Osteocyte (in vitro differentiated cells): ENCODE results near the gene ADCY2. TPM values are rescaled to one million over a fixed set of nuclear protein-coding genes. Genes with fewer than 3 reads are reported as not detected.

Experiments used
- DNase-seq: peaks from one replicate; pipeline ENCODE4 v3.0.0; 2021; ENCODE audit warnings: mixed read lengths; ENCODE audit not compliant: unreplicated experiment; ENCODE audit errors: extremely low spot score
- H3K27ac Mint-ChIP-seq: one replicate; pipeline ENCODE4 v1.8.0; 2021; ENCODE audit warnings: mild to moderate bottlenecking, mixed read lengths; ENCODE audit not compliant: unreplicated experiment
- H3K27me3 Mint-ChIP-seq: one replicate; pipeline ENCODE4 v1.8.0; 2021; ENCODE audit warnings: mixed read lengths; ENCODE audit not compliant: unreplicated experiment
- H3K36me3 Mint-ChIP-seq: one replicate; pipeline ENCODE4 v1.8.0; 2021; ENCODE audit warnings: mixed read lengths; ENCODE audit not compliant: unreplicated experiment
- H3K4me1 Mint-ChIP-seq: one replicate; pipeline ENCODE4 v1.8.0; 2021; ENCODE audit warnings: mixed read lengths; ENCODE audit not compliant: unreplicated experiment
- H3K4me3 Mint-ChIP-seq: one replicate; pipeline ENCODE4 v1.8.0; 2021; ENCODE audit warnings: mild to moderate bottlenecking, moderate library complexity, mixed read lengths; ENCODE audit not compliant: unreplicated experiment
- H3K9me3 Mint-ChIP-seq: one replicate; pipeline ENCODE4 v1.8.0; 2021; ENCODE audit warnings: mixed read lengths; ENCODE audit not compliant: unreplicated experiment
- total RNA-seq: library from RNA; stranded (reverse); gene quantifications from 2 replicates; pipeline ENCODE4 v1.2.1, GENCODE V29; 2021
- TF ChIP-seq, protein P1 (sequence below): fragments of 200-600 bp; sonication (generic); IDR thresholded peaks from 2 replicates; pipeline ENCODE4 v1.5.0; 2021; ENCODE audit warnings: antibody characterized with exemption, mild to moderate bottlenecking, moderate library complexity

ADCY2 gene
- total RNA-seq, 1 donor from 2014 or later = not detected

DNA sequence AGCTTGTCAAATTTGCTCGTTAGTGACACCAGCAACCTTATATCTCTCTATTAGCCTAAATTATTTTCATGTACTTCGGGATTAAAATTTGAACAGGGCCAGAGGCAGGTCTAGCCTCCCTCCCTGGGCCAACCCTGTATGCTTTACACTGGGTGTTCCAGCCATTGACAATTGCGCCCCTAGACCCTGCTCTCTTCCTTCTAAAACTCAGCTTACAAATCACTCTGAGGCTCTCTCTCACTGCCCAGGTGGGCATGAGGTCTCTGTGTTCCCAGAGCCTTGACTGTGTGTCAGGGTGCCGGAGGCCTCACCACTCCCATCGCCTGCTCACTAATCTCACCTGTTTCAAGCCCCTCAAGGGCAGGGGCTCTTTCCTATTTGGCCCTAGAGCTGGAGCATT lies 461.4 kb downstream of the ADCY2 start:
- TF ChIP-seq, protein P1, sequence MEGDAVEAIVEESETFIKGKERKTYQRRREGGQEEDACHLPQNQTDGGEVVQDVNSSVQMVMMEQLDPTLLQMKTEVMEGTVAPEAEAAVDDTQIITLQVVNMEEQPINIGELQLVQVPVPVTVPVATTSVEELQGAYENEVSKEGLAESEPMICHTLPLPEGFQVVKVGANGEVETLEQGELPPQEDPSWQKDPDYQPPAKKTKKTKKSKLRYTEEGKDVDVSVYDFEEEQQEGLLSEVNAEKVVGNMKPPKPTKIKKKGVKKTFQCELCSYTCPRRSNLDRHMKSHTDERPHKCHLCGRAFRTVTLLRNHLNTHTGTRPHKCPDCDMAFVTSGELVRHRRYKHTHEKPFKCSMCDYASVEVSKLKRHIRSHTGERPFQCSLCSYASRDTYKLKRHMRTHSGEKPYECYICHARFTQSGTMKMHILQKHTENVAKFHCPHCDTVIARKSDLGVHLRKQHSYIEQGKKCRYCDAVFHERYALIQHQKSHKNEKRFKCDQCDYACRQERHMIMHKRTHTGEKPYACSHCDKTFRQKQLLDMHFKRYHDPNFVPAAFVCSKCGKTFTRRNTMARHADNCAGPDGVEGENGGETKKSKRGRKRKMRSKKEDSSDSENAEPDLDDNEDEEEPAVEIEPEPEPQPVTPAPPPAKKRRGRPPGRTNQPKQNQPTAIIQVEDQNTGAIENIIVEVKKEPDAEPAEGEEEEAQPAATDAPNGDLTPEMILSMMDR = no peak
- H3K4me1 Mint-ChIP-seq = peaks cover 3% of the 10 kb centered on the region
- H3K27ac Mint-ChIP-seq = no peak overlapping the region
- H3K36me3 Mint-ChIP-seq = peaks cover 21% of the 10 kb centered on the region
- no peaks in the 10 kb centered on the region for H3K27me3 Mint-ChIP-seq
- DNase-seq = peak; percentile 60
- H3K9me3 Mint-ChIP-seq = no peaks in the 10 kb centered on the region
- H3K4me3 Mint-ChIP-seq = no peak overlapping the region

DNA sequence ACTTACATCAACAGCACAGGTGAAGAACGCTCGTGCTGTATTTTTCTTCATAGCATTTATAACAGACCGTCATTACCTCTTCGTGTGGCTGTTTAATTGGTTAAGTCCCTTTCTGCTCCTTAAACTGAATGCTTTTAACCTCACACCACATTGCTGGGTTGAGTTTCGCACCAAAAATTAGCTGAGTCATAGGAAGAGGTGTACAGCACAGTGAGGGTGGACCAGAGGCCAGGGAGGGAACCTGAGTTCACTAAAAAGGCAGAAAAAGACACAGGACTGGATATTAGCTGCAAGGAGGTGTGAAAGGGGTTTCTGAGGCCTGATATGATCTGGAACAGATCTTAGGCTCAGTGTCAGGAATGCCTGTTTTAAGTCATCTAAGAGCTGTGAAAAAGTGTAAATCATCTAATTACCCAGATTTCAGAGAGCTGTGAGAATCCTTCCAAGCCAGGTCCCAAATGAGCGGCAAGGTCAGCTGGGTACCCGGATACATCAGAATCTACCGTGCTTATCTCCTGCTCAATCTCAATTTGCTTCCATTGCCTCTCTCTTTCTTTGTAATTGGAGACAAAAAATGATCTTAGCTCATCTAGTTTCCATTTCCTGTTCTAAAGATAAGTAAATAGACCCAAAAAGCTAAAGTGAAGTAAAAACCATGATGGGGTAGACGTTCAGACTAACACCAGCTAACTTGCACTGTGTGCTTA lies 462.1 kb downstream of the ADCY2 start:
- no peak for DNase-seq
- TF ChIP-seq, protein P1 = no peak
- Mint-ChIP-seq H3K27ac (no peak overlapping the region), H3K9me3 (no peaks in the 10 kb centered on the region), H3K36me3 (peaks cover 21% of the 10 kb centered on the region), H3K27me3 (no peaks in the 10 kb centered on the region), H3K4me3 (no peak overlapping the region), H3K4me1 (no peaks in the 10 kb centered on the region)

DNA sequence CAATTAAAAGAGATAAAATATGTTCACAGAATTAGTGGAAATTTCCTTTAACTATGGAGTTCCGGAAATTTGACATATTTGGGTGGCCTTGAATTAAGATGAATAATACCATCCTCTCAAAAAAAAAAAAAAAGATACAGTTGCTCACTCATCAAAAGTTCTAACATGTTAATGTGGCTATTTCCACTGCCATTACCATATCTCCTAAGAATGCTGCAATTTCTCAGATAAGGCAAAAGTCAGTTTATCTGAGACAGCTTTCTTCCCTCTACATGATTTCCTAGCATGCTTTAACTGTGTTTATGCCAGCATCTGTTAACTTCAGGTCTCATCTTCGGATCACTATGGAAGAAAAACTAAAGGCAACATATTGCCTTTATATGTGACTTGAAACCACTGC lies 470.3 kb downstream of the ADCY2 start:
- Mint-ChIP-seq H3K27me3 (no peaks in the 10 kb centered on the region), H3K27ac (no peak overlapping the region), H3K4me3 (no peak overlapping the region), H3K9me3 (no peaks in the 10 kb centered on the region), H3K36me3 (peaks cover 7% of the 10 kb centered on the region), H3K4me1 (peaks cover 18% of the 10 kb centered on the region)
- no peak for DNase-seq
- TF ChIP-seq, protein P1 = no peak

DNA sequence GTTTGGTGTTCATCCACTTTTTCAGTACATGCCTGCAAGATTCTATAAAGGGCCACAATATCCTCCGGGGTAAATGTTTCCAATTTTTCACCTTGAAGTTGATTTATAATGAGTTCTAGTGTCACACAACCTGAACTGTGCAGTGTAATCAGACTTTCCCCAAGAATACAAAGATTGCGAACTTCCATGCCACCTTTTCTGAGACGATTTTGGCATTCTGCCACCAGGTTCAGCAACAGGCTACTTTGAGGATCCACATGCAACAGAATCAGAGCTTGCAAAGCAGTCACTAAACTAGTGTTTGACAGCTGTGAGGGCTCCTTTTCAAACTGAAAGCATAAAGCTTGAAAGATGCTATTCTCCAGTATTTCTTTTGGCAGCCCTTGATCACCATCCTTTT lies 471.3 kb downstream of the ADCY2 start:
- no peak overlapping the region for H3K27ac Mint-ChIP-seq
- TF ChIP-seq, protein P1 = no peak
- peaks cover 1% of the 10 kb centered on the region for H3K36me3 Mint-ChIP-seq
- DNase-seq = no peak
- H3K27me3 Mint-ChIP-seq = no peaks in the 10 kb centered on the region
- H3K4me3 Mint-ChIP-seq = no peak overlapping the region
- H3K9me3 Mint-ChIP-seq = no peaks in the 10 kb centered on the region
- peaks cover 20% of the 10 kb centered on the region for H3K4me1 Mint-ChIP-seq

DNA sequence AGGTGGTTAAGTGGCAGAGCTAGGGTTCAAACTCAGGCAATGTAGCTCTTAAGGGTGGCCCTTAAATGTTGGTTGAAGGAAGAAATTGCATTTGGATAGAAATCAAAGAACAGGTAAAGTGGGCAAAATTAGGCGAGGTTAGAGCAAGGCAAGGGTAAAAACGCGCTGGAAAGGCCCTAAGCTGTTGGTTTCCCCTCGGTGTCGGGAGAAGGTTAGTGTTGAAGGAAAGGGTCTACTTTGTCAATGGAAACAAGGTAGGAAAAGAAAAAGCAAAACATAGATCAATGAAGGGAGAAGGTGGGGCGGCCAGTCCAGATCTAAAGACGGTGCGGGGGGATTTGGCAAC lies 472.5 kb downstream of the ADCY2 start:
- TF ChIP-seq, protein P1 = no peak
- Mint-ChIP-seq H3K36me3 (peaks cover 1% of the 10 kb centered on the region), H3K4me3 (peak overlapping the region; percentile 94), H3K27ac (peak overlapping the region; percentile 76), H3K9me3 (no peaks in the 10 kb centered on the region), H3K27me3 (no peaks in the 10 kb centered on the region), H3K4me1 (peaks cover 20% of the 10 kb centered on the region)
- DNase-seq = no peak
